Activated naive CD4-positive, alpha-beta T cell treated with Interleukin-2 at 50 U/mL for 16 hours (primary cell): ENCODE measurements around the gene ACAP2.
"Not testable (repeated sequence)": the region's sequence is repeated elsewhere in the genome, so short reads cannot be mapped to it uniquely, and the experiment has no call there.

Experiments used
- DNase-seq: peaks from one replicate; pipeline ENCODE4 v3.0.0-alpha.2; 2020

Gene ACAP2

GRCh38 chr3:195441992-195442572 lies 738 bp downstream of the ACAP2 start:
- DNase-seq = peak; percentile 48

- no peak for DNase-seq
Observed at GRCh38 chr3:195441476-195441991, 1.3 kb downstream of the ACAP2 start.

GRCh38 chr3:195441051-195441450 lies 1.8 kb downstream of the ACAP2 start:
- DNase-seq = no peak

GRCh38 chr3:195440379-195440778 lies 2.4 kb downstream of the ACAP2 start:
- DNase-seq = no peak

GRCh38 chr3:195438371-195438770 lies 4.4 kb downstream of the ACAP2 start:
- DNase-seq = no peak

- no peak for DNase-seq
Observed at GRCh38 chr3:195425849-195426248, 17.0 kb downstream of the ACAP2 start.

GRCh38 chr3:195423818-195424217 lies 19.0 kb downstream of the ACAP2 start:
- no peak for DNase-seq

GRCh38 chr3:195421400-195421799 lies 21.4 kb downstream of the ACAP2 start:
- no peak for DNase-seq

- DNase-seq = no peak
Observed at GRCh38 chr3:195416795-195417194, 26.0 kb downstream of the ACAP2 start.

GRCh38 chr3:195411836-195412235 lies 31.0 kb downstream of the ACAP2 start:
- no peak for DNase-seq

- no peak for DNase-seq
Observed at GRCh38 chr3:195410546-195410945, 32.3 kb downstream of the ACAP2 start.

- peak; percentile 11 for DNase-seq
Observed at GRCh38 chr3:195407531-195408409, 35.0 kb downstream of the ACAP2 start.

- no peak for DNase-seq
Observed at GRCh38 chr3:195405651-195406050, 37.2 kb downstream of the ACAP2 start.

GRCh38 chr3:195403841-195404408 lies 38.9 kb downstream of the ACAP2 start:
- DNase-seq = no peak

GRCh38 chr3:195403244-195403643 lies 39.6 kb downstream of the ACAP2 start:
- DNase-seq = no peak

GRCh38 chr3:195401943-195402342 lies 40.9 kb downstream of the ACAP2 start:
- DNase-seq = no peak

GRCh38 chr3:195398460-195398859 lies 44.4 kb downstream of the ACAP2 start:
- not testable (repeated sequence) for DNase-seq

GRCh38 chr3:195397524-195397923 lies 45.3 kb downstream of the ACAP2 start:
- DNase-seq = no peak

- no peak for DNase-seq
Observed at GRCh38 chr3:195395208-195395816, 47.5 kb downstream of the ACAP2 start.

- DNase-seq = no peak
Observed at GRCh38 chr3:195394700-195395099, 48.1 kb downstream of the ACAP2 start.

GRCh38 chr3:195394024-195394423 lies 48.8 kb downstream of the ACAP2 start:
- DNase-seq = no peak

GRCh38 chr3:195388380-195388779 lies 54.4 kb downstream of the ACAP2 start:
- no peak for DNase-seq

- DNase-seq = no peak
Observed at GRCh38 chr3:195386739-195387138, 56.1 kb downstream of the ACAP2 start.
